GM12865 (cell line): ENCODE measurements around the gene GHR.

ENCODE experiments used
- DNase-seq: peaks from one replicate; pipeline ENCODE4 v3.0.0; 2010; ENCODE audit warnings: low read depth
- H3K4me3 ChIP-seq: 2 replicates; pipeline ENCODE4 v1.5.1; 2011; ENCODE audit warnings: mild to moderate bottlenecking, low read depth, low read length, control low read depth
- TF ChIP-seq, protein P1 (sequence below): IDR thresholded peaks from 2 replicates; pipeline ENCODE4 v1.5.1; 2011; ENCODE audit warnings: low read length, control low read depth, low read depth, inconsistent platforms; ENCODE audit not compliant: insufficient read depth; ENCODE audit errors: missing control alignments

GHR gene

GRCh38 chr5:42543774-42544173, 120.5 kb downstream of the GHR start:
- H3K4me3 ChIP-seq: no peak overlapping the region
- TF ChIP-seq, protein P1, sequence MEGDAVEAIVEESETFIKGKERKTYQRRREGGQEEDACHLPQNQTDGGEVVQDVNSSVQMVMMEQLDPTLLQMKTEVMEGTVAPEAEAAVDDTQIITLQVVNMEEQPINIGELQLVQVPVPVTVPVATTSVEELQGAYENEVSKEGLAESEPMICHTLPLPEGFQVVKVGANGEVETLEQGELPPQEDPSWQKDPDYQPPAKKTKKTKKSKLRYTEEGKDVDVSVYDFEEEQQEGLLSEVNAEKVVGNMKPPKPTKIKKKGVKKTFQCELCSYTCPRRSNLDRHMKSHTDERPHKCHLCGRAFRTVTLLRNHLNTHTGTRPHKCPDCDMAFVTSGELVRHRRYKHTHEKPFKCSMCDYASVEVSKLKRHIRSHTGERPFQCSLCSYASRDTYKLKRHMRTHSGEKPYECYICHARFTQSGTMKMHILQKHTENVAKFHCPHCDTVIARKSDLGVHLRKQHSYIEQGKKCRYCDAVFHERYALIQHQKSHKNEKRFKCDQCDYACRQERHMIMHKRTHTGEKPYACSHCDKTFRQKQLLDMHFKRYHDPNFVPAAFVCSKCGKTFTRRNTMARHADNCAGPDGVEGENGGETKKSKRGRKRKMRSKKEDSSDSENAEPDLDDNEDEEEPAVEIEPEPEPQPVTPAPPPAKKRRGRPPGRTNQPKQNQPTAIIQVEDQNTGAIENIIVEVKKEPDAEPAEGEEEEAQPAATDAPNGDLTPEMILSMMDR: no peak
- no peak for DNase-seq

- TF ChIP-seq, protein P1: no peak
- DNase-seq: no peak
- H3K4me3 ChIP-seq: no peak overlapping the region
Observed at GRCh38 chr5:42545038-42545437, 121.8 kb downstream of the GHR start.

- TF ChIP-seq, protein P1: no peak
- DNase-seq: no peak
- H3K4me3 ChIP-seq: no peak overlapping the region
Observed at GRCh38 chr5:42547141-42547540, 123.9 kb downstream of the GHR start.

DNA sequence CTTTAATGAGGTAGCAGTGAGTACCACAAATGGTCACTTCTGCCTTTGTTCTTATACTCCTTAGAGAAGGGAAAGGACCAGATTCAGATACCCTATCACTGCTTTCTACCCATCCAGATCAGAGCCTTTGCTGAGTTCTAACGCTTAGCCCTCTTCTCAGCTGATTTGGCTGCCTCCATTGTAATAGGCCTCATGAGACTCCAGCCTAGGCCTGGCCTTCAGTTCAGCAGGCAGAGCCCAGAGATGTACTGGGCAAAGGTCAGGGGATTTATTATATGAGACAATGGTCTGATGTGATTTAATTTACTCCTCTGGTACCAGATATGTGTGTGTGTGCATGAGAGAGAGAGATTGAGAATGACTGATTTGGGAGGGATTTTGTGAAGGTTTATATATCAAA, 124.7 kb downstream of the GHR start:
- no peak overlapping the region for H3K4me3 ChIP-seq
- no peak for DNase-seq
- TF ChIP-seq, protein P1: no peak

DNA sequence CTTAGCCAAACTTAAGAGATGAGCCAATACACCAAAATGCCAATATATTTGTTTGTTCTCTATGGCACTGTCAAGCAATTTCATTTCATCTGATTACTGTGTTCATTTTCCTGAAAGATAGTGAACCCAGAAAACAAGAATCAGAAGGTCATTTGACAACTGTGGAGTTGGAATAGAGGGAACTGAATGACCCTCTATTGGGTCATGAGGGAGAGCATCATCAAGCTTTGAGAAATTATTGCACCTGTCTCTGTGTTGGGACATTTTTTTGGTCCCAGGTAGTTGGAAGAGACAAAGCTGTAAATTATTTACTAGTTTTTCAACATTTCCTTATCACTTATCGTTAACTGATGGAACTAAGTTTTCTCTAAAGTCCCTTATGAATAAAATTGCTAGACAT, 129.4 kb downstream of the GHR start:
- TF ChIP-seq, protein P1: no peak

DNA sequence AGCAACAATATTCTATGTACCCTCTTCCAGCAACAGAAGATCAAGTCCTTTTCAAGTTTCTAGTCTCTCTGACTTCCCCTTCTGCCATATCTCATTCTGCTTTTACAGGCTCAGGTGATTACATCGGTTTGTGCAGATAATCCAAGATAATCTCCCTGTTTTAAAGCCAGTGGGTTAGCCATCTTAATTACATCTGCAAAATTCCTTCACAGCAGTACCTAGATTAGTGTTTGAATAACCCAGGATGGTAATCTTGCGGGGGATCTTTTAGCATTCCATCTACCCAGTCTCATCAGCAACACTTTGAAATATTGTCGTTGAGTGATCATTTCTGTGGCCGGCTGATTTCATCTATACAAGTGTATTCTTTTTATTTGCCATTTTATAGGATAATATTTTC, 130.2 kb downstream of the GHR start:
- TF ChIP-seq, protein P1: no peak
- DNase-seq: no peak

More for the DNA sequence above, 129.4 kb downstream of the GHR start:
- DNase-seq: no peak
- H3K4me3 ChIP-seq: no peak overlapping the region

GRCh38 chr5:42555010-42555409, 131.8 kb downstream of the GHR start:
- TF ChIP-seq, protein P1: no peak
- no peak for DNase-seq
- no peak overlapping the region for H3K4me3 ChIP-seq

More for the DNA sequence above, 130.2 kb downstream of the GHR start:
- no peak overlapping the region for H3K4me3 ChIP-seq
